SU-DHL-6 (cell line): ENCODE results near the gene AGPAT4.

Source experiments
- H2AFZ ChIP-seq: fragments of 200-600 bp; sonication (generic); 2 replicates; pipeline ENCODE4 v1.6.1; 2014; ENCODE audit warnings: low read depth, mild to moderate bottlenecking, moderate library complexity, mixed read lengths, antibody characterized with exemption, low read length; ENCODE audit not compliant: severe bottlenecking
- H3F3A ChIP-seq: fragments of 200-600 bp; shearing (Covaris generic); 2 replicates; pipeline ENCODE4 v1.6.0; 2016; ENCODE audit warnings: antibody characterized with exemption, mild to moderate bottlenecking; ENCODE audit not compliant: insufficient read depth
- H3K27ac ChIP-seq: fragments of 200-600 bp; sonication (generic); 2 replicates; pipeline ENCODE4 v1.5.1; 2016; ENCODE audit warnings: low read depth, mild to moderate bottlenecking, low read length, moderate library complexity, mixed read lengths
- H3K27me3 ChIP-seq: fragments of 200-600 bp; sonication (generic), shearing (Covaris generic); 2 replicates; pipeline ENCODE4 v1.6.0; 2014; ENCODE audit warnings: mild to moderate bottlenecking, low read length
- H3K36me3 ChIP-seq: fragments of 200-600 bp; sonication (generic); 2 replicates; pipeline ENCODE4 v1.6.1; 2014; ENCODE audit warnings: mild to moderate bottlenecking, low read length, mixed read lengths
- H3K4me2 ChIP-seq: fragments of 300-600, 200-600 bp; shearing (Covaris generic), sonication (generic); 2 replicates; pipeline ENCODE4 v1.6.0; 2014; ENCODE audit warnings: low read length, low read depth, mild to moderate bottlenecking; ENCODE audit not compliant: poor library complexity, severe bottlenecking
- H3K4me3 ChIP-seq: fragments of 200-600 bp; sonication (generic); 2 replicates; pipeline ENCODE4 v1.5.1; 2014; ENCODE audit warnings: antibody characterized with exemption, low read length, mild to moderate bottlenecking, mixed read lengths; ENCODE audit not compliant: insufficient read depth, poor library complexity, severe bottlenecking
- H3K79me2 ChIP-seq: fragments of 200-600 bp; sonication (generic); 2 replicates; pipeline ENCODE4 v1.6.1; 2014; ENCODE audit warnings: mild to moderate bottlenecking, low read length, moderate library complexity; ENCODE audit not compliant: insufficient read depth
- H3K9ac ChIP-seq: fragments of 200-600 bp; sonication (generic); 2 replicates; pipeline ENCODE4 v1.7.0; 2014; ENCODE audit warnings: mild to moderate bottlenecking, low read length
- H3K9me2 ChIP-seq: fragments of 200-600 bp; sonication (generic); replicated peaks from 2 replicates; pipeline ENCODE4 v1.6.1; 2014; ENCODE audit warnings: low read length; ENCODE audit not compliant: insufficient read depth
- H3K9me3 ChIP-seq: fragments of 200-600 bp; sonication (generic); 2 replicates; pipeline ENCODE4 v1.6.1; 2014; ENCODE audit warnings: low read length, mixed read lengths; ENCODE audit not compliant: insufficient read depth
- H4K20me1 ChIP-seq: fragments of 200-600 bp; sonication (generic); 2 replicates; pipeline ENCODE4 v1.6.1; 2014; ENCODE audit warnings: low read depth, mild to moderate bottlenecking, antibody characterized with exemption, low read length, moderate library complexity, mixed read lengths
- CTCF ChIP-seq: fragments of 200-600 bp; sonication (generic); IDR thresholded peaks from one replicate; pipeline ENCODE4 v1.5.1; 2017; ENCODE audit warnings: antibody characterized with exemption, mild to moderate bottlenecking, low read length, moderate library complexity; ENCODE audit not compliant: insufficient read depth, poor library complexity, severe bottlenecking
- EZH2phosphoT487 ChIP-seq: fragments of 200-600 bp; sonication (generic), shearing (Covaris generic); conservative IDR thresholded peaks from 2 replicates; pipeline ENCODE4 v1.6.1; 2018; ENCODE audit warnings: mild to moderate bottlenecking, antibody characterized with exemption, low read length, moderate library complexity, mixed read lengths

Gene AGPAT4

GRCh38 chr6:161264181-161264580 lies 9.7 kb downstream of the AGPAT4 start:
- Histone ChIP-seq H3K79me2 (no peaks in the 10 kb centered on the region), H3K4me2 (no peak overlapping the region), H3K27ac (no peak overlapping the region), H2AFZ (no peak overlapping the region), H3K9me2 (no peaks in the 10 kb centered on the region), H3K27me3 (no peaks in the 10 kb centered on the region), H4K20me1 (no peaks in the 10 kb centered on the region), H3K9ac (no peak overlapping the region), H3K36me3 (no peaks in the 10 kb centered on the region), H3K4me3 (no peak overlapping the region), H3F3A (no peaks in the 10 kb centered on the region), H3K9me3 (no peaks in the 10 kb centered on the region)
- TF ChIP-seq EZH2phosphoT487 = no peak
- TF ChIP-seq CTCF = no peak

GRCh38 chr6:161261816-161262215 lies 12.0 kb downstream of the AGPAT4 start:
- Histone ChIP-seq H3K9me3 (no peaks in the 10 kb centered on the region), H3K4me2 (no peak overlapping the region), H4K20me1 (no peaks in the 10 kb centered on the region), H3K27me3 (no peaks in the 10 kb centered on the region), H2AFZ (no peak overlapping the region), H3K4me3 (no peak overlapping the region), H3K79me2 (no peaks in the 10 kb centered on the region), H3K9ac (no peak overlapping the region), H3F3A (no peaks in the 10 kb centered on the region), H3K27ac (no peak overlapping the region), H3K36me3 (no peaks in the 10 kb centered on the region), H3K9me2 (no peaks in the 10 kb centered on the region)
- TF ChIP-seq EZH2phosphoT487 (no peak), CTCF (no peak)

GRCh38 chr6:161261325-161261724 lies 12.5 kb downstream of the AGPAT4 start:
- Histone ChIP-seq H4K20me1 (no peaks in the 10 kb centered on the region), H3K9me3 (no peaks in the 10 kb centered on the region), H3K9me2 (no peaks in the 10 kb centered on the region), H3K4me2 (no peak overlapping the region), H3K27me3 (no peaks in the 10 kb centered on the region), H3F3A (no peaks in the 10 kb centered on the region), H3K9ac (no peak overlapping the region), H3K27ac (no peak overlapping the region), H3K4me3 (no peak overlapping the region), H3K36me3 (no peaks in the 10 kb centered on the region), H2AFZ (no peak overlapping the region), H3K79me2 (no peaks in the 10 kb centered on the region)
- TF ChIP-seq CTCF (no peak), EZH2phosphoT487 (no peak)
